Right lobe of liver (tissue), 4 donors: ENCODE data around the gene RNF215.

Experiments
- POLR2A ChIP-seq: fragments of 450-650 bp; IDR thresholded peaks from one replicate; pipeline ENCODE4 v1.6.1; 2017; ENCODE audit warnings: antibody characterized with exemption, mild to moderate bottlenecking
- TF ChIP-seq, protein P1 (sequence below), 4 donors: fragments of 200-600 bp in 3 of 4; fragments of 450-650 bp in 1 of 4; IDR thresholded peaks; one replicate each; pipeline versions ENCODE4 v1.5.1 to v1.8.0; 2016 to 2022; ENCODE audit warnings: antibody characterized with exemption in 4 of 4, mild to moderate bottlenecking in 2 of 4
- donor health status: DM: no; HTN: no; CAD: no.
- donor health status: DM: no; HTN: no; CAD: no.
- donor health status: DM: no; HTN: yes; CAD: no.

DNA sequence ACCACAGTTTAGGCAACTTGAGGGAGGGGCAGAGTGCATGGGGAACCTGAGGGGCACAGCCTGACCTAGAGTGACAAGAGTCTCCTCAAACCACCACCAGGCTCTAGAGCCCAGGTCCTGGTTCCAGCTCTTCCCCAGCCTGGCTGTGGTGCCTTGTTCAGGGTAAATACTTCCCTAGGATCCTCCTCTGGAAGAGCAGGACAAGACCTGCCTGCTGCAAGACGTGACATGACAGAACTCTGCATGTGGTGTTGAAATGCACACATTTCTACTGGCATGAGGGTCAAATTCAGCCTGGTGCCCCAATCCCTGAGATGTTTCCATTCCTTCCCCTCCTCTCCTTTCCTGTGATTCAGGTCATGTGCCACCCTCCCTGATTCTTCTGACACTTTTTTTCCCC lies 12.9 kb upstream of the RNF215 start:
- TF ChIP-seq, protein P1, sequence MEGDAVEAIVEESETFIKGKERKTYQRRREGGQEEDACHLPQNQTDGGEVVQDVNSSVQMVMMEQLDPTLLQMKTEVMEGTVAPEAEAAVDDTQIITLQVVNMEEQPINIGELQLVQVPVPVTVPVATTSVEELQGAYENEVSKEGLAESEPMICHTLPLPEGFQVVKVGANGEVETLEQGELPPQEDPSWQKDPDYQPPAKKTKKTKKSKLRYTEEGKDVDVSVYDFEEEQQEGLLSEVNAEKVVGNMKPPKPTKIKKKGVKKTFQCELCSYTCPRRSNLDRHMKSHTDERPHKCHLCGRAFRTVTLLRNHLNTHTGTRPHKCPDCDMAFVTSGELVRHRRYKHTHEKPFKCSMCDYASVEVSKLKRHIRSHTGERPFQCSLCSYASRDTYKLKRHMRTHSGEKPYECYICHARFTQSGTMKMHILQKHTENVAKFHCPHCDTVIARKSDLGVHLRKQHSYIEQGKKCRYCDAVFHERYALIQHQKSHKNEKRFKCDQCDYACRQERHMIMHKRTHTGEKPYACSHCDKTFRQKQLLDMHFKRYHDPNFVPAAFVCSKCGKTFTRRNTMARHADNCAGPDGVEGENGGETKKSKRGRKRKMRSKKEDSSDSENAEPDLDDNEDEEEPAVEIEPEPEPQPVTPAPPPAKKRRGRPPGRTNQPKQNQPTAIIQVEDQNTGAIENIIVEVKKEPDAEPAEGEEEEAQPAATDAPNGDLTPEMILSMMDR (IDR thresholded peaks at IDR 0.05): no peak
- no peak for TF ChIP-seq POLR2A
